Activated B cell treated with CpG ODN at 0.5 μM for 24 hours (primary cell): Measurements from ENCODE around the gene SPR. TPM values are rescaled to one million over a fixed set of nuclear protein-coding genes. Genes with fewer than 3 reads are reported as not detected.

ENCODE experiments used
- ATAC-seq: fragments of 200-7000 bp; cut with Tn5 transposase; one replicate; pipeline ENCODE4 v1.10.0; 2021; ENCODE audit warnings: low read depth, mild to moderate bottlenecking, moderate library complexity
- CTCF ChIA-PET: fragments of 350-600 bp; sonication (Branson Sonifier 250); formaldehyde crosslinking; loops from one replicate; lab custom pipeline; 2021; ENCODE audit warnings: antibody characterized with exemption; lab: Charles Lee
- POLR2A ChIA-PET: fragments of 350-600 bp; sonication (Branson Sonifier 250); formaldehyde crosslinking; loops from one replicate; lab custom pipeline; 2021; ENCODE audit warnings: antibody characterized with exemption; lab: Charles Lee
- DNase-seq: peaks from one replicate; pipeline ENCODE4 v3.0.0; 2022
- H3K27ac Mint-ChIP-seq: one replicate; pipeline ENCODE4 v1.8.0; 2020; ENCODE audit warnings: mixed read lengths
- H3K27me3 Mint-ChIP-seq: one replicate; pipeline ENCODE4 v1.8.0; 2021; ENCODE audit warnings: mixed read lengths
- H3K36me3 Mint-ChIP-seq: one replicate; pipeline ENCODE4 v1.8.0; 2021; ENCODE audit warnings: low read depth, mixed read lengths
- H3K4me1 Mint-ChIP-seq: one replicate; pipeline ENCODE4 v1.8.0; 2021; ENCODE audit warnings: mixed read lengths
- H3K4me3 Mint-ChIP-seq: one replicate; pipeline ENCODE4 v1.8.0; 2020; ENCODE audit warnings: mild to moderate bottlenecking, mixed read lengths
- H3K9me3 Mint-ChIP-seq: one replicate; pipeline ENCODE4 v1.8.0; 2020; ENCODE audit warnings: mixed read lengths
- CTCF ChIP-seq: fragments of 200-600 bp; IDR thresholded peaks from one replicate; pipeline ENCODE4 v1.8.0; 2022; ENCODE audit warnings: antibody characterized with exemption, mild to moderate bottlenecking
- intact Hi-C: fragments of 100-400 bp; cut with micrococcal nuclease; formaldehyde crosslinking; loops from one replicate; pipeline ENCODE4 v1.15.1; 2024
- total RNA-seq: library from RNA; stranded (reverse); gene quantifications from 2 replicates; pipeline ENCODE4 v1.2.3, GENCODE V29; 2022

Gene SPR
- total RNA-seq, 1 donor from 2014 or later = 0.31 TPM

DNA sequence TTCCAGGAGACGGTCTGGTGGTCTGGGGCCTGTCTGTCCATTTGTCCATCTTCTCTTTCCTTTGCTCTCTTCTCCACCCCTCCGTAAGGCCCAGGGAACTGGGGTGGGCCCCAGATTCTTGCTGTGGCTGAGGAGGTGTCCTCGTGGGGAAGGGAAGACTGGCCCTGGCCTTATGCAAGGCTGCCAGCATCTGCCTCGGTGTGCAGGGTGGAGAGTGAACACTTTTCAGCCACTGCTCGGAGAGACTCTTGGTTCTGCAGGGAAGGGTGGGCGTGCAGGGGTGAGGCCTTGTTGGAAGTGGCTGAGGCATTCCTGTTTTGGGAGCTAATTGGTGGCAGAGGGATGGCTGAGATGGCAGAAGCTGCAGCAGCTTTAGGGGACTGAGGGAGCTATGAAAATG is 53.2 kb downstream of the SPR start:
- POLR2A ChIA-PET = interaction anchor here (0.5 kb wide), 1 partner anchor 38 kb away, joined by 5 read pairs; no protein-coding TSS in a partner anchor
- H3K4me3 Mint-ChIP-seq = no peak overlapping the region
- no peak for TF ChIP-seq CTCF

GRCh38 chr2:72940786-72941185 is 53.6 kb downstream of the SPR start:
- CTCF ChIA-PET = no interaction called here
- TF ChIP-seq CTCF = no peak
- no peak for ATAC-seq
- Mint-ChIP-seq H3K4me1 (no peaks in the 10 kb centered on the region), H3K27me3 (peaks cover 5% of the 10 kb centered on the region), H3K27ac (no peak overlapping the region), H3K4me3 (no peak overlapping the region), H3K36me3 (no peaks in the 10 kb centered on the region), H3K9me3 (no peaks in the 10 kb centered on the region)
- POLR2A ChIA-PET = no interaction called here
- DNase-seq = no peak
- intact Hi-C loops = no loop called here

More for the DNA sequence above, 53.2 kb downstream of the SPR start:
- CTCF ChIA-PET = no interaction called here
- H3K27ac Mint-ChIP-seq = no peak overlapping the region
- no peaks in the 10 kb centered on the region for H3K9me3 Mint-ChIP-seq
- no peaks in the 10 kb centered on the region for H3K36me3 Mint-ChIP-seq
- peaks cover 10% of the 10 kb centered on the region for H3K27me3 Mint-ChIP-seq
- no peak for ATAC-seq
- intact Hi-C loops = no loop called here
- DNase-seq = no peak
- no peaks in the 10 kb centered on the region for H3K4me1 Mint-ChIP-seq

Other genes with a start within 250 kb of the SPR start
- 13.0 and 13.8 TPM in 2 replicates for gene EXOC6B, start 61.4 kb upstream of the SPR start, total RNA-seq
- 0.22 TPM in 1 of 2 replicates, not detected in the other for gene EMX1, start 30.1 kb downstream of the SPR start, total RNA-seq
- 10.2 and 13.9 TPM in 2 replicates for gene SFXN5, start 184.3 kb downstream of the SPR start, total RNA-seq
- 3.2 and 3.5 TPM in 2 replicates for gene RAB11FIP5, start 225.5 kb downstream of the SPR start, total RNA-seq